UCSD-AML1 (cell line): Measurements from ENCODE around the gene TRDN.
"Not testable (repeated sequence)": the region's sequence is repeated elsewhere in the genome, so short reads cannot be mapped to it uniquely, and the experiment has no call there.

ENCODE experiments used
- DNase-seq: peaks from one replicate; lab custom pipeline; 2025; ENCODE audit not compliant: unreplicated experiment; lab: John Stamatoyannopoulos, UW

The TRDN gene

GRCh38 chr6:123417535-123417934 lies 219.2 kb downstream of the TRDN start:
- DNase-seq, result no peak

- DNase-seq, result no peak
Observed at GRCh38 chr6:123415844-123416468, 220.8 kb downstream of the TRDN start.

- DNase-seq, result no peak
Observed at GRCh38 chr6:123404975-123405374, 231.8 kb downstream of the TRDN start.

DNA sequence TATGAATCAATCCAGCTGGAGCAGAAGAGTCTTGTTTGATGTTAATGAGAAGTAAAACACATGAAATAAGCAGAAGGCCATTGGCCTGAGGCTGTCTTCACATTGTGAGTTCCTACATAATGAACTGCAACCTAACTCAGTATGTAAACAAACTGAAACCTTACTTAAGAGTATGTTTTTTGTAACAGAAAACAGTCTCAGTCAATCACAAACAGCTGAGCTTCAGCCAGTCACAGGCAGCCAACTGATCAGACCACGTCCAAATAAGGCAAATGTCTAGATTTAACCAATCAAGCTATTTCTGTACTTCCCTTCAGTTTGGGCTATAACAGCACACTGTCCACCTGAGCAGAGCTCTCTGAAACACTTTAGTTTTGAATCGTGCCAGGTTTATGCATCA lies 234.7 kb downstream of the TRDN start:
- no peak for DNase-seq

DNA sequence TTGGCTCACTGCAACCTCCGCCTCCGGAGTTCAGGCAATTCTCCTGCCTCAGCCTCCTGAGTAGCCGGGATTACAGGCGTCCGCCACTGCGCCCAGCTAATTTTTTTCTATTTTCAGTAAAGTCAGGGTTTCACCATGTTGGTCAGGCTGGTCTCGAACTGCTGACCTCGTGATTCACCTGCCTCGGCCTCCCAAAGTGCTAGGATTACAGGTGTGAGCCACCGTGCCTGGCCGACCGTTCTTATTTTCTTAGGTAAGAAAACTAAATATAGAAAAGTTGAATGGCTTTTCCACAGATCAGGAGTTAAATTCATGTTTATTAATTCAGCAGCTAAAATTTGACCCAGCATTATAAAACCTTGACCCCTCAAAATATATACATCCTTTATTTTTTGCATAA lies 238.7 kb downstream of the TRDN start:
- DNase-seq, result no peak

GRCh38 chr6:123393331-123393730 lies 243.4 kb downstream of the TRDN start:
- DNase-seq, result no peak

GRCh38 chr6:123383718-123384117 lies 253.0 kb downstream of the TRDN start:
- DNase-seq, result no peak

DNA sequence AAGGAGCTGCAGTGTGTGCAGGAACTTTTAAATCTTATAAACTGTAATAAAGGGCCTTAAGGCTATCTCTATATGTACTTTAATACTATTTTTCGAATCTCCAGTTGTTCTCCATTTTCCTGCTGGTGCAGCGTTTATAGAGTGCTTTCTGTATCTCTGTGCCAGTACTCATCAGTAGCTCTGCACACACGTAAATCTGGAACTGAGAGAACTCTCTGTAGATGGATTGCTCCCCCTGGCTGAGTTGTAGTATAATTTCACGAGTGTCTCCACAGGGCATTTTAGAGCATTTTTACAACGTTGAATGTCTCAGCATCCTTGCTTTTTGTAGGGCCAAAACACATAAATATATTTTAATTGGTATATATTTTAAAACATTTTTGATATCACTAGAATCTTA lies 256.5 kb downstream of the TRDN start:
- DNase-seq, result no peak

- DNase-seq, result no peak
Observed at GRCh38 chr6:123372737-123373136, 264.0 kb downstream of the TRDN start.

DNA sequence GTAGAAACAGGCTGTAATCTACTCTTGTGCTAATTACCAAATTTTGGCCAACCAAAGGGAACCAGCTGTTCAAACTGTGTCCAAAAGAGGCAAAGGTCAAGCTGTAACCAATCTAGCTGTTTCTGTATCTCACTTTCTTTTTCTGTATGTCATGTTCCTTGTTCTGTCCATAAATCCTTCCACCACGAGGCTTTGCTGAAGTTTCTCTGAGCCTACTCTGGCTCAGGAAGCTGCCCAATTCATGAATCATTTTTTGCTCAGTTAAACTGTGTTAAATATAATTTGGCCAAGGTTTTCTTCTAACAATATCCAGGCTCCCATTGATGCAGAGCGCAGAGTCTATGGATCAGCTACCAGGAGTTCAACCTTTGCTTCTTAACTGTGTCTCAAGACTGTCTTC lies 272.8 kb downstream of the TRDN start:
- no peak for DNase-seq

DNA sequence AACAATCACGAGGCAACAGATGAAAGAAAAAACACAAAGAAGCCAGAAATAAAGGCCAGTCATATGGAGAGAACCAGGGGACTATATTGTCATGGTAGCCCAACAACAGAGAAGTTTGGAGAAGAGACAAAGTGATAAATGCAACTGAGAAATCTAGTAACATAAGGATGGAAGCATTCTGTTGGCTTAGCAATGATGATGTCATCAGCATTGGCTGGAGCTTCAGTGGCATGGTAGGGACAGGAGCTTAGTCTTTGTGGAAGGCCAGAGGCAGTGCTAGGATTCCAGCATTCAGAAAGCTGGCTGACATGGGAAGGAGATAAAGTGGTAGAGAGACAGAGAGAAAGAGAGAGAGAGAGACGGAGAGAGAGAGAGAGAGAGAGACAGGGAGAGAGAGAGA lies 276.4 kb downstream of the TRDN start:
- no peak for DNase-seq

DNA sequence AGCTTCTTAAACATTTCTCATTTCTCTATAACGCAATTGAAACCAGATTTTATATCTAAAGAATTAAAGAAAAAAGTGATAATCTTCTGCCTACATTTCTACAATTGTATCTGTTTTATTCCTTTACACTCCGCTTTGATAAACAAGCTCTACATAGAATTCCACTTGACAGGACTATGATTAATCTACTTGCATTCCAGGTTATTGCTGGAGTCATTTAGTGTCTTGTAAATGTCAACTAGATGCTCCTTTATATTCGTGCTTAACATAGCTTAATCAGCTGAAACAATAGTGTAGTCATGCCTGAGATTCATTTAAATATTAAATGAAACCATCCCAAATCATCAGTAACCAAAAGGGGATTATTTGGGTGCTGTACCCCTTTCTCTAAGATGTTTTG lies 284.0 kb downstream of the TRDN start:
- DNase-seq, result no peak

- DNase-seq, result no peak
Observed at GRCh38 chr6:123352279-123352678, 284.5 kb downstream of the TRDN start.

DNA sequence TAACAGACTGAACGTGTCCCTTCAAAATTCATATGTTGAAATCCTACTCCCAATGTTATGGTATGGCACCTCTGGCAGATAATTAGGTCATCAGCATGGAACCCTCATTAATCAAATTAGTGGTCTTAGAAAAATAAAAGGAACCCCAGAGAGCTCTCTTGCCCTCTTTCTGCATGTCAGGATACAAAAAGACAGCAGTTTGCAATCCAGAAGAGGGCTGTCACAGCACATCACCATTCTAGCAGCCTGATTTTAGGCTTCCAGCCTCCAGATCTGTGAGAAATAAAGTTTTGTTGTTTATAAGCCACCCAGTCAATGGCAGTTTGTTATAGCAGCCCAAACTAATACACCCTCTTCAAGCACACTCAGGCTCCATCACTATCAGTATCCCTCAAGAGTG lies 292.9 kb downstream of the TRDN start:
- DNase-seq, result no peak

GRCh38 chr6:123338394-123338793 lies 298.4 kb downstream of the TRDN start:
- no peak for DNase-seq

DNA sequence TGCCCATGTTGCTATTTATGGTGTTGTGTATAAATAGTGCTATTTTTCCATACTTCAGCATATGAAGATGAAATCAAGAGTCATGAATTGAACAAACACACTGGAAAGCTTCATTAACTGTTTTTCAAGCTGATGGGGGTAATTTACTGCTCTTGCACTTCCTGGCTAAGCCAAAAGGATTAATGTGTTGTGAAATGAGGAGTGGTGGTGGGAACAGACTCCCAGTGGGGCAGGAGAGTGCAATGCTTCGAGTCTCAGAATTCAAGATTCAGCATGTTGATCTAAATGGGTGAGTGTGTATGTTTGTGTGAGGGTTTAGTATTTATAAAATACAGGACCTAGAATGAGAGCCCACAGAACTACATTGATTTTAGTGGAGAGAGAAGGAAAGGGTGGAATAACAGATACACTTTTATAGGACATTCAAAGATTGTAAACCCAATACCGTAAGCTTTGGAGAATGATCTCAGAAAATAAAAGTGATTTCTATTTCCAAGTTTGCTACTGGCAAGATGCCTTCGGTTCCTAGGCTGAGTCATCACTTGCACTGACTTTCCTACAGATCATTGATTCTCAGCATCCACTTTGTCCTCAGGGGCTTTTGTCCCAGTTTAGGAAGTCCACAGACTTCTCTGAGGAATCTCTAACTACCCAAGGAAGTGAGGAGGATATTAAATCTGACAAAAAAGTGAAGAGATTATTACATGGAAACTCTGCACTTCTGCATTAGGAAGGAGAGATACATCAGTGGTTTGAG lies 303.6 kb downstream of the TRDN start:
- no peak for DNase-seq

DNA sequence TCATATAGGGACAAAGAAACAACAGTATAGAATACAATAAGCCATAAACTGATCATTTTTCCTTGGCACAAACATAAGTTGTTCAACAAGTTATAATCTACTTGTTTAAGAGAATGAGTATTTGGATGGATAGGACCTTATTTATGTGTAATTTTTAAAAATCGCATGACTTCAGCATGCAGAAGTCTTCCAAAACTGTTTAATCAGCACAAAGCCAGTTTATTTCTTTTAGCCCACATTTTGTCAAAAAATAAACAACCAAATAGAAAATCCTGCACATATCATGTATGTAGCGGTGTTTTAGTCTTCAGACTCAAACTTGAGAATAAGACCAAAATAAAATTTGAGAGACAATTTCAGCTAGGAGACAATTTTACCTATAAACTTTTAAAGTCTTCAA lies 304.7 kb downstream of the TRDN start:
- no peak for DNase-seq

DNA sequence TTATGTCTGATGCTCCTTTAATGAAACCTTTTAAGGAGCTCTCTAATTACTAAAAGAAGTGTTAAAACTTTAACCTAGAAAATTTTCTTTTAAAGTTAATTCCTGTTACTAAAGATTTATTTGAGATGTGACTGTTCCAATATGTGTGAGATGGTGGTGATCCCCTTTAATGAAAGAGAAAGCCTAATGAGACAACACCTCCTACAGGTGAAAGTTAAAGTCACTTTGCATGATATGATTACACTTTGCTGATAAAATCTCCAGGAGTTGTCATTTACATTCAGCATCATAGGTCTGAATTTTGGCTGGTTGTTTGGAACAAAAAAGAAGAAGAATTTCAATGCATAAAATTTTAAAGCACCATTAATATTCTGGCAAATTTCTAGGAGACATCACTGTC lies 307.4 kb downstream of the TRDN start:
- DNase-seq, result no peak

- no peak for DNase-seq
Observed at GRCh38 chr6:123323452-123324329, 313.1 kb downstream of the TRDN start.

GRCh38 chr6:123321020-123321419 lies 315.7 kb downstream of the TRDN start:
- DNase-seq, result peak; percentile 4

GRCh38 chr6:123316733-123317323 lies 319.9 kb downstream of the TRDN start:
- DNase-seq, result no peak

DNA sequence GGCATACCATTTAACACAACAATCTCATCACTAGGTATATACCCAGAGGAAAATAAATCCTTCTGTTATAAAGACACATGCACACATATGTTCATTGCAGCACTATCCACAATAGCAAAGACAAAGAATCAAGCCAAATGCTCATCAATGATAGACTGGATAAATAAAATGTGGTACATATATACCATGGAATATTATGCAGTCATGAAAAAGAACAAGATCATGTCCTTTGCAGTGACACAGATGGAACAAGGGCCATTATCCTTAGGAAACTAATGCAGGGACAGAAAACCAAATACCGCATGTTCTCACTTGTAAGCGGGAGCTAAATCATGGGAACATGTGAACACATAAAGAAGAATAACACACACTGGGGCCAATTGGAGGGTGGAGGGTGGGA lies 322.3 kb downstream of the TRDN start:
- not testable (repeated sequence) for DNase-seq
